ENCODE results near the gene KCTD17. TPM values are rescaled to one million over a fixed set of nuclear protein-coding genes. Genes with fewer than 3 reads are reported as not detected.

Gene KCTD17
- total RNA-seq, 2 donors from 2014 or later, result 20.0 to 35.7 TPM

- Mint-ChIP-seq H3K27ac (no peak overlapping the region), H3K9me3 (no peaks in the 10 kb centered on the region), H3K36me3 (no peaks in the 10 kb centered on the region)
- DNase-seq (ENCODE audit: low spot score in 2 of 2), result no peak
- no peak for ATAC-seq
Measured at GRCh38 chr22:37049224-37049623, 2.3 kb upstream of the KCTD17 start.

GRCh38 chr22:37050913-37051312, 629 bp upstream of the KCTD17 start:
- Mint-ChIP-seq H3K9me3 (no peaks in the 10 kb centered on the region), H3K27ac (peak overlapping the region in 1 of 2 donors; percentile 54), H3K36me3 (no peaks in the 10 kb centered on the region)
- no peak for ATAC-seq
- DNase-seq (ENCODE audit: low spot score in 2 of 2), result no peak

GRCh38 chr22:37052386-37053309, 1.1 kb downstream of the KCTD17 start:
- Mint-ChIP-seq H3K36me3 (no peaks in the 10 kb centered on the region), H3K27ac (peak overlapping the region; percentile 30 to 70), H3K9me3 (no peaks in the 10 kb centered on the region)
- DNase-seq (ENCODE audit: low spot score in 2 of 2) (no peak), ATAC-seq (no peak)

DNA sequence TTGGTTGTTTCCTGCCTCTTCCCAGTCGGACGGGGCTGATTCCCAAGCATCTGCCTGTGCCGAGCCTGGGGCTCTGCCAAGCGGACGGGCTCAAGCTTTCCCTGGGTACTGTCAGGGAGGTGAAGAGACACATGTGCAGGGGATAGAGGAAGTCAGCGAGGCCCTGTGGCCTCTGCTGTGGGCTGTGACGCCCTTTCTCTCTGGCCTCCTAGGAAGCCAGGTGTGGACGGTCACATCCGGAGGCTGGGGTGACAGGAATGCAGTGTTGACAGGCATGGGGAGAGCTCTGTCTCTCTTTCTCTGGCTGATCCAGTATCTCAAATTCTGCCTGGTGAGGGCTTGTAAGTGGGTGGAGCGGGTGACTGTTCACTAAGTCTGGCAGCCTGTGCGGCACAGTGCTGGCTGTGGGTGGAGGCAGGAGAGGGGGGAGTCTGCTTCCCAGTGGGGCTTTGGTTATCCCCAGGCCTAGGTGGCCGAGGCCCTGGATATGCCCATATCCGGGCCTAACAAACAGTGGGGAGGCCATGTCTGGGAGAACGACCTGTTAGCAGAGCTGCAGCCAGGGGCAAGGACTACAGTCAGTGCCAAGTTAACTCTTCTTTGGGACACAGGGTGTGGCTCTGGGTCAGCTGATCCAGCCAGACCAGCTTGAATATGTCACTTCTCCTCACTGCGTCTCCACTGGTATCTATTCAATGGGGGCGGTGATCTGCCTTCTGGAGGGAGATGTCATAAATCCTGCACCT, 1.9 kb downstream of the KCTD17 start:
- DNase-seq (ENCODE audit: low spot score in 2 of 2) (no peak), ATAC-seq (no peak)
- Mint-ChIP-seq H3K36me3 (no peaks in the 10 kb centered on the region), H3K27ac (peak overlapping the region in 1 of 2 donors; percentile 26), H3K9me3 (no peaks in the 10 kb centered on the region)

DNA sequence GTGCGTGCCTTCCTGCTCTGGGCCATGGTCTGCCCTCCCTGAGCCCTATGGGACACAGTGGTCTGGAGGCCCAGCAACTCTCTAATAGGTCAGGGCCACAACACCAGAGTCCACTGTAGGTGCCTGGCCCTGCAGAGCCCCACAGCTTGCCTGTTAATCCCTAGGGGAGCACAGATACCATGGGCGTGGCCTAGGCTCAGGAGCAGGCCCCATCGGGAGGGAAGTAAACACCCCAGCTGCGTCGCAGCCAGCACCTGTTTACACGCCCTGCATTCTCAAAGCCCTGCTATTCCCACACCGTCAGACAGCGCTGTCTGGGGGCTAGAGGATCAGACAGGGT, 2.5 kb downstream of the KCTD17 start:
- Mint-ChIP-seq H3K27ac (peak overlapping the region in 1 of 2 donors; percentile 26), H3K9me3 (no peaks in the 10 kb centered on the region), H3K36me3 (no peaks in the 10 kb centered on the region)
- ATAC-seq (no peak), DNase-seq (ENCODE audit: low spot score in 2 of 2) (no peak)

DNA sequence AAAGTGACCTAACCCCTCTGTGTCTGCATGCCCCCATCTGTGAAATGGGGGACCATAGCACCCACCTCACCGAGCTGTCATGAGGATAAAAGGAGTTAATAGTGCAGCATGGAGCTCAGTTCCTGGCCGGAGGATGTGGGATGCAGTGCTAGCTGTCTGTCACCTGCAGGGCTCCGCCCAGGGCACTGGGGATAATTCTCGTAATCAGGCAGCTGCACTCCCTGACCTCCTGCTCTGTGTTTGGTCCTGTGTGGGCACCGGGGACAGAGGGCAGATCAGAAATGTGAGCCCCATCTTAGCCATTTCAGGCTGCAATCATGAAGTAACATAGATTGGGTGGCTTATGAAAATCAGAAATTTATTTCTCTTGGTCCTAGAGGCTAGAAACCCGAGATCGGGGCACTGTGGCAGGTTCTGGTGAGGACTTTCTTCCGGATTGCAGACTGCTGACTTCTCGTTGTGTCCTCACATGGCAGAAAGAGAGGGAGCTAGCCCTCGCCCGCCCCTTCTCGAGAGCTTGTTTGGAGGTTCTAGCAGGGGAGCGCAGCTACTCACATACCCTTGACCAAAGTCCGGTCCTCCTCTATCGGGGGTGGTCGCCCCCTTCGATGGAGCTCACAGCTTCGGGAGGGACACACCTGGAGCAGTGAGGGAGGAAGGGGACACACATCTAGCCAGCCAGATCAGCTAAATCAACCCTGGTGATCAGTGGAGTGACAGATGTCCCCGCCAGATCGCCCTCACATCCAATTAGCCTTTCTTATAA, 3.2 kb downstream of the KCTD17 start:
- H3K27ac Mint-ChIP-seq, result no peak overlapping the region
- H3K36me3 Mint-ChIP-seq, result no peaks in the 10 kb centered on the region
- ATAC-seq (no peak), DNase-seq (ENCODE audit: low spot score in 2 of 2) (no peak)
- no peaks in the 10 kb centered on the region for H3K9me3 Mint-ChIP-seq

GRCh38 chr22:37056246-37056645, 4.7 kb downstream of the KCTD17 start:
- no peak for ATAC-seq
- no peak for DNase-seq (ENCODE audit: low spot score in 2 of 2)
- peak overlapping the region in 1 of 2 donors; percentile 26 for H3K27ac Mint-ChIP-seq
- H3K36me3 Mint-ChIP-seq, result peaks cover 0 to 5% of the 10 kb centered on the region in 2 donors
- no peaks in the 10 kb centered on the region for H3K9me3 Mint-ChIP-seq

DNA sequence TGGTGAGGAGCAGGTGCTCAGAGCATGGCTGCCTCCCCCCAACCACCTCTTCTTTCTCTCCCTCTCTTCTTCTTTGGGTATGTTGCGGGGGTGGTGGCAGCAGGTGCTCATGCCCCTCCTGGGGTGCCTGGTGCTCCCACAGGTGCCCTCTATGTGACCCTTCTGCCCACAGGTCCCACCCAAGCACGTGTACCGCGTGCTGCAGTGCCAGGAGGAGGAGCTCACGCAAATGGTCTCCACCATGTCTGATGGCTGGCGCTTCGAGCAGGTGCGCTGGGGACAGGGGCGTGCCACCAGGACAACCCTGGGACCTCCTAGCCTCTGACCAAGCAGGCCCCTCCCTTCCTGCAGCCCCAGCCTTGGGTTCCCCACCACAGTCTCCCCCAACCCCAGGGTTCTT, 5.7 kb downstream of the KCTD17 start:
- Mint-ChIP-seq H3K27ac (peak overlapping the region in 1 of 2 donors; percentile 84), H3K9me3 (no peaks in the 10 kb centered on the region), H3K36me3 (peaks cover 0 to 5% of the 10 kb centered on the region in 2 donors)
- no peak for DNase-seq (ENCODE audit: low spot score in 2 of 2)
- ATAC-seq, result no peak

GRCh38 chr22:37057796-37058510, 6.4 kb downstream of the KCTD17 start:
- DNase-seq (ENCODE audit: low spot score in 2 of 2) (no peak), ATAC-seq (no peak)
- H3K36me3 Mint-ChIP-seq, result peaks cover 0 to 5% of the 10 kb centered on the region in 2 donors
- H3K27ac Mint-ChIP-seq, result no peak overlapping the region
- H3K9me3 Mint-ChIP-seq, result no peaks in the 10 kb centered on the region

DNA sequence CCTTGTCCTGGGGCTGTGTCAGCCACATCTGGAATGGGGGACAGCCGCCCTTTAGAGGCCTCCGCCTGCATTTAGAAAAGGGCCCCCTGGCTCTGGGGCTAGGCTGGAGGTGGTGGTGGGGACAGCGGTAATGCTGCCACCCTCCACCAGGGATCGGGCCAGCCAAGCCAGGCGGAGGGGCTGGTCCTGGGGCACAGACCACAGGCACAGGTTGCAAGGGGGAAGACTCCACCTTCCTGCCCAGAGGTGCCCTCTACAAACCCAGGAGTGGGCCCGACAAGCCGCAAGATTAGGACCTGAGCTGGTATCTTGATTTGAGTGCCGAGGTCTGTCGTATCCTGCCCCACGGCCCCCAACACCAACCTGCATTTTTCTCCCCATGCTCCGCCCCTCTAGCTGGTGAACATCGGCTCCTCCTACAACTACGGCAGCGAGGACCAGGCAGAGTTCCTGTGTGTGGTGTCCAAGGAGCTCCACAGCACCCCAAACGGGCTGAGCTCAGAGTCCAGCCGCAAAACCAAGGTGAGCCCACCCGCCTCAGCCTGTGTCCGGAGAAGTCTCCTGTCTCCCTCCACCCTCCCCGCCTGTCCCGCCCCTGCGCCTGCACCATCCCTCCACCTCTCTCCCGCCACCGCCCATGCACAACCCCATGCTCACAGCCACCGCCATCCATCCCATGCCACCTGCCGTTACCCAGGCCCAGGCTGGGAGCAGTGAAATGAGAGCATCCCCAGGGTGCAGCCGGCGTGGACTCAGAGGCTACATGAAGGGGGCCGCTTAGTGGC, 7.6 kb downstream of the KCTD17 start:
- peaks cover 0 to 5% of the 10 kb centered on the region in 2 donors for H3K36me3 Mint-ChIP-seq
- ATAC-seq, result no peak

DNA sequence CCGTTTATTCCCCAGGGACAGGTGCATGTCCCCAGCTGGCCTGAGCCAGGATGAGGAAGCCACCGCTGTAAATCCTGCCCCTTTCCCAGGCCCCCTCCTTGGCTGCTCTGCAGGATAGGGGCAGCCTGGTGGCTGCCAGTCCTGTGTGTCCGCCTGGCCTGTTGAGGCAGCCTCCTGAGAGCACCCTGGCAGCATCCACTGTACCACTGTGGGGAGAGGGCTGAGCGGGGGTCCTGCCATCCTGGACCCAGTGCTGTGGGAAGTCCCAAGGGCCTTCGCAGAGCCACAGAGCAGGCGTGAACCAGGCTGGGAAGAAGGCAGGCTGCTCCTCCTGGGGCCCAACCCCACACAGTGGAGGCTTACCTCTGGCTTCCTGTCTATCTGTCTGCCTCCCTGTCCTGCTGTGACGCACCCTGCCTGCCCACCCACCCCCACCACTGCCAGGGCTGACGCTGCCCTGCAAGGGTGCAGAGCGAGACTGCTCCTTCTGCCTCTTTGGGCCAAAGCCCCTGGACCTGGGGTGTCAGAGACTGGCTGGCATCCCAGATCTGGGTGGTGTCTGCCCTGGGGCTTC, 8.4 kb downstream of the KCTD17 start:
- no peaks in the 10 kb centered on the region for H3K9me3 Mint-ChIP-seq
- ATAC-seq (peak in 1 of 2 donors; percentile 23), DNase-seq (ENCODE audit: low spot score in 2 of 2) (no peak)
- no peak overlapping the region for H3K27ac Mint-ChIP-seq
- peaks cover 0 to 5% of the 10 kb centered on the region in 2 donors for H3K36me3 Mint-ChIP-seq

More for the DNA sequence above, 7.6 kb downstream of the KCTD17 start:
- no peaks in the 10 kb centered on the region for H3K9me3 Mint-ChIP-seq
- no peak overlapping the region for H3K27ac Mint-ChIP-seq
- DNase-seq (ENCODE audit: low spot score in 2 of 2), result no peak

DNA sequence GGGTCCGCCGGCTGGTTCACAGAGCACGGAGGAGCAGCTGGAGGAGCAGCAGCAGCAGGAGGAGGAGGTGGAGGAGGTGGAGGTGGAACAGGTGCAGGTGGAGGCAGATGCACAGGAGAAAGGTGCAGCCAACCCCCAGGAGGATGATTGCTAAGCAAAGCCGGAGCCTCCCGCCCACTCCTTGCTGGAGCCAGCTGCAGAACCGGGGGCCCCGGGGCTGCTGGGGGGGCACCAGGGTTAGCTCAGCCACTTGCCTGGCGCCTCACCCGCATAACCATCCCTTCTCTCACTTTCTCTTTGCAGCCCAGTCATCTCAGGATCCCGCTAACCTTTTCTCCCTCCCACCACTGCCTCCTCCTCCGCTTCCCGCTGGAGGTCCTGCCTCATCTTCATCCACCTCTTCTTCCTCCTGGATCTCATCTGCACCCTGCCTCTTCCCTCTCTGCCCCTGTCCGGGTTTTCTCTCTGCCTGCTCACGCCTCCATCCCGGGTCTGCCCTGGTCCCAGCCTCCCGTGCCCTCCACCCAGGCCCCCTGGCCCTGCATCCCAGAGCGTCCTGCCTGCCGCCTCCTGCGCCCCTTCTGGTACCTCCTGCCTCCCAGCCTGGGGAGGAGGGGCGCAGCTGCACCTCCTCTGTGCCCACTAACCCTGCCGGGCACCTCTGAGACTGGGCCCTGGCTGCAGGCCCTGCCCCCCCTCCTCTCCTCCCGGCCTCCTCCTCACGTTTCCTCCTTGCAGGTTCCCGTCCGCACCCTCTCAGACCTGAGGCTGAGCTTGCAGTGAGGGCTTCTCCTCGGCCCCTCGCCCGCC, 9.5 kb downstream of the KCTD17 start:
- peaks cover 0 to 5% of the 10 kb centered on the region in 2 donors for H3K36me3 Mint-ChIP-seq
- ATAC-seq (peak; percentile 79 to 89), DNase-seq (ENCODE audit: low spot score in 2 of 2) (peak in 1 of 2 donors; percentile 52)
- H3K9me3 Mint-ChIP-seq, result no peaks in the 10 kb centered on the region
- peak overlapping the region in 1 of 2 donors; percentile 72 for H3K27ac Mint-ChIP-seq

GRCh38 chr22:37061611-37062375, 10.3 kb downstream of the KCTD17 start:
- Mint-ChIP-seq H3K27ac (peak overlapping the region in 1 of 2 donors; percentile 79), H3K9me3 (no peaks in the 10 kb centered on the region), H3K36me3 (peaks cover 0 to 5% of the 10 kb centered on the region in 2 donors)
- ATAC-seq (no peak), DNase-seq (ENCODE audit: low spot score in 2 of 2) (no peak)

GRCh38 chr22:37062376-37062675, 10.8 kb downstream of the KCTD17 start:
- Mint-ChIP-seq H3K27ac (peak overlapping the region in 1 of 2 donors; percentile 79), H3K9me3 (no peaks in the 10 kb centered on the region), H3K36me3 (peaks cover 0 to 5% of the 10 kb centered on the region in 2 donors)
- ATAC-seq (no peak), DNase-seq (ENCODE audit: low spot score in 2 of 2) (no peak)

All from activated naive CD4-positive, alpha-beta T cell treated with anti-CD3 and anti-CD28 coated beads, Interleukin-2, amount 50 U/mL, for 72 hours (primary cell).